Measurements from ENCODE around the gene OR2T3.
"Not testable (repeated sequence)": the region's sequence is repeated elsewhere in the genome, so short reads cannot be mapped to it uniquely, and the experiment has no call there.

DNA sequence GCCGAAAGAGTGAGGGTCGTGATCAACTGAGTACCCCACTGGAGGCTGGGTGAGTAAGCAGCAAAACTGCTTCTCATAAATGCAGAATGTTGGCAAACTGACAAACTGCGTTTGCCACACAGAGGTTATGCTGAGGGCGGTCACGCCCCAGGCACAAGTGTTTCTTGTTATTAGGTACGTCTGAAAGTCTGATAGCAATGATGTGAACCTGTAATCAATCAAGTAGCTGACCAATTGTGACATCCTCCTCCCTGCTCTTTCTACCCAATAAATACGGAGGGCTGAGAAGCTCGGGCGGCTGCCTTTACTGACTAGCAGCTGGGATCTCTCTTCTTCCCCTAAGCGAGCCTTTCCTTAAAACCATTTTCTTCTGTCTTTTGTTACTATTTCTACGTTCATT lies 41.5 kb upstream of the OR2T3 start:
- TF ChIP-seq, protein P1, sequence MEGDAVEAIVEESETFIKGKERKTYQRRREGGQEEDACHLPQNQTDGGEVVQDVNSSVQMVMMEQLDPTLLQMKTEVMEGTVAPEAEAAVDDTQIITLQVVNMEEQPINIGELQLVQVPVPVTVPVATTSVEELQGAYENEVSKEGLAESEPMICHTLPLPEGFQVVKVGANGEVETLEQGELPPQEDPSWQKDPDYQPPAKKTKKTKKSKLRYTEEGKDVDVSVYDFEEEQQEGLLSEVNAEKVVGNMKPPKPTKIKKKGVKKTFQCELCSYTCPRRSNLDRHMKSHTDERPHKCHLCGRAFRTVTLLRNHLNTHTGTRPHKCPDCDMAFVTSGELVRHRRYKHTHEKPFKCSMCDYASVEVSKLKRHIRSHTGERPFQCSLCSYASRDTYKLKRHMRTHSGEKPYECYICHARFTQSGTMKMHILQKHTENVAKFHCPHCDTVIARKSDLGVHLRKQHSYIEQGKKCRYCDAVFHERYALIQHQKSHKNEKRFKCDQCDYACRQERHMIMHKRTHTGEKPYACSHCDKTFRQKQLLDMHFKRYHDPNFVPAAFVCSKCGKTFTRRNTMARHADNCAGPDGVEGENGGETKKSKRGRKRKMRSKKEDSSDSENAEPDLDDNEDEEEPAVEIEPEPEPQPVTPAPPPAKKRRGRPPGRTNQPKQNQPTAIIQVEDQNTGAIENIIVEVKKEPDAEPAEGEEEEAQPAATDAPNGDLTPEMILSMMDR (IDR thresholded peaks at IDR 0.05; ENCODE audit: insufficient read depth, low read length, poor library complexity, severe bottlenecking) = not testable (repeated sequence)
- not testable (repeated sequence) for TF ChIP-seq EZH2phosphoT487 (conservative IDR thresholded peaks at IDR 0.05; ENCODE audit: low read length)

Measured in SU-DHL-6 (cell line).